Osteocyte (in vitro differentiated cells): ENCODE measurements around the gene MEGF6. TPM values are rescaled to one million over a fixed set of nuclear protein-coding genes. Genes with fewer than 3 reads are reported as not detected.
A peak's percentile ranks its signal among the peaks of the same experiment; 100 is the strongest.

Source experiments
- DNase-seq: peaks from one replicate; pipeline ENCODE4 v3.0.0; 2021; ENCODE audit warnings: mixed read lengths; ENCODE audit not compliant: unreplicated experiment; ENCODE audit errors: extremely low spot score
- H3K27ac Mint-ChIP-seq: one replicate; pipeline ENCODE4 v1.8.0; 2021; ENCODE audit warnings: mild to moderate bottlenecking, mixed read lengths; ENCODE audit not compliant: unreplicated experiment
- H3K27me3 Mint-ChIP-seq: one replicate; pipeline ENCODE4 v1.8.0; 2021; ENCODE audit warnings: mixed read lengths; ENCODE audit not compliant: unreplicated experiment
- H3K36me3 Mint-ChIP-seq: one replicate; pipeline ENCODE4 v1.8.0; 2021; ENCODE audit warnings: mixed read lengths; ENCODE audit not compliant: unreplicated experiment
- H3K4me1 Mint-ChIP-seq: one replicate; pipeline ENCODE4 v1.8.0; 2021; ENCODE audit warnings: mixed read lengths; ENCODE audit not compliant: unreplicated experiment
- H3K4me3 Mint-ChIP-seq: one replicate; pipeline ENCODE4 v1.8.0; 2021; ENCODE audit warnings: mild to moderate bottlenecking, moderate library complexity, mixed read lengths; ENCODE audit not compliant: unreplicated experiment
- H3K9me3 Mint-ChIP-seq: one replicate; pipeline ENCODE4 v1.8.0; 2021; ENCODE audit warnings: mixed read lengths; ENCODE audit not compliant: unreplicated experiment
- CTCF ChIP-seq: fragments of 200-600 bp; sonication (generic); IDR thresholded peaks from 2 replicates; pipeline ENCODE4 v1.5.0; 2021; ENCODE audit warnings: antibody characterized with exemption, mild to moderate bottlenecking, moderate library complexity
- total RNA-seq: library from RNA; stranded (reverse); gene quantifications from 2 replicates; pipeline ENCODE4 v1.2.1, GENCODE V29; 2021

The MEGF6 gene
- total RNA-seq, 1 donor from 2014 or later: 255 TPM

- Mint-ChIP-seq H3K27me3 (no peaks in the 10 kb centered on the region), H3K4me3 (no peak overlapping the region), H3K4me1 (peaks cover 12% of the 10 kb centered on the region), H3K27ac (no peak overlapping the region), H3K36me3 (no peaks in the 10 kb centered on the region), H3K9me3 (no peaks in the 10 kb centered on the region)
- no peak for TF ChIP-seq CTCF
- no peak for DNase-seq
These were observed 50.3 kb downstream of the MEGF6 start for GRCh38 chr1:3560981-3561380.

- Mint-ChIP-seq H3K36me3 (no peaks in the 10 kb centered on the region), H3K27ac (peak overlapping the region; percentile 47), H3K9me3 (no peaks in the 10 kb centered on the region), H3K4me1 (peaks cover 12% of the 10 kb centered on the region), H3K4me3 (no peak overlapping the region), H3K27me3 (no peaks in the 10 kb centered on the region)
- TF ChIP-seq CTCF: no peak
- DNase-seq: no peak
These were observed 50.9 kb downstream of the MEGF6 start for GRCh38 chr1:3560251-3560871.

- H3K4me1 Mint-ChIP-seq: peaks cover 16% of the 10 kb centered on the region
- no peak overlapping the region for H3K4me3 Mint-ChIP-seq
- DNase-seq: no peak
- no peaks in the 10 kb centered on the region for H3K36me3 Mint-ChIP-seq
- no peak overlapping the region for H3K27ac Mint-ChIP-seq
- no peaks in the 10 kb centered on the region for H3K27me3 Mint-ChIP-seq
- no peak for TF ChIP-seq CTCF
- H3K9me3 Mint-ChIP-seq: no peaks in the 10 kb centered on the region
These were observed 53.1 kb downstream of the MEGF6 start for GRCh38 chr1:3558036-3558726.

- H3K27ac Mint-ChIP-seq: no peak overlapping the region
- H3K27me3 Mint-ChIP-seq: no peaks in the 10 kb centered on the region
- H3K4me3 Mint-ChIP-seq: no peak overlapping the region
- H3K4me1 Mint-ChIP-seq: peaks cover 22% of the 10 kb centered on the region
- H3K36me3 Mint-ChIP-seq: no peaks in the 10 kb centered on the region
- no peaks in the 10 kb centered on the region for H3K9me3 Mint-ChIP-seq
- TF ChIP-seq CTCF: no peak
- no peak for DNase-seq
These were observed 53.9 kb downstream of the MEGF6 start for GRCh38 chr1:3557366-3557765.

- Mint-ChIP-seq H3K27ac (no peak overlapping the region), H3K4me3 (no peak overlapping the region), H3K27me3 (no peaks in the 10 kb centered on the region), H3K4me1 (peaks cover 27% of the 10 kb centered on the region), H3K36me3 (no peaks in the 10 kb centered on the region), H3K9me3 (no peaks in the 10 kb centered on the region)
- no peak for DNase-seq
- no peak for TF ChIP-seq CTCF
These were observed 55.0 kb downstream of the MEGF6 start for GRCh38 chr1:3556336-3556735.
